GM21825 (cell line): Measurements from ENCODE around the gene DOK6.

Experiments
- ATAC-seq: cut with Tn5 transposase; IDR thresholded peaks from one replicate; pipeline ENCODE4 v1.9.1; 2021; ENCODE audit warnings: mild to moderate bottlenecking, moderate library complexity; ENCODE audit not compliant: unreplicated experiment

Gene DOK6

GRCh38 chr18:69432847-69433246, 32.2 kb downstream of the DOK6 start:
- no peak for ATAC-seq

- ATAC-seq, result no peak
Measured at GRCh38 chr18:69435000-69435399, 34.3 kb downstream of the DOK6 start.

- ATAC-seq, result no peak
Measured at GRCh38 chr18:69444221-69444620, 43.5 kb downstream of the DOK6 start.

DNA sequence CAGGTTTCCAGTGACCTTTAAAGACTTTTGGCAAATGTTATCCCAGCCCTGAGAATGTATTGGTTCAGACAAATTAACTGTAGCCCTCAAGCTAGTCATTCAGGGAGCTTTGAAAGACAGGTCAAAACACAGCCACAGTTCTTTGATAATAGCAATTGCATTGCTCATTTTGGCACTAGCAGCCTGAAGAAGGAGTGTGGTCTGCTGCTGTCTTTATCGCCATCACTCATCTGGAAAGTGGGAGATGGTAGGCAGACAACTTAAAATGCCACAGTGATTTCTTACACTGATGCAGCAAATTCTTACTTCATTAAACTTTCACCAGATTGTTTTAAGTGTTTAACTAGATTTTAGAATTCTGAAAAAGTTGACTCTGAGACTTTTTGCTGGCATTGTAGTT, 47.2 kb downstream of the DOK6 start:
- ATAC-seq, result no peak

- no peak for ATAC-seq
Measured at GRCh38 chr18:69455125-69455524, 54.4 kb downstream of the DOK6 start.

DNA sequence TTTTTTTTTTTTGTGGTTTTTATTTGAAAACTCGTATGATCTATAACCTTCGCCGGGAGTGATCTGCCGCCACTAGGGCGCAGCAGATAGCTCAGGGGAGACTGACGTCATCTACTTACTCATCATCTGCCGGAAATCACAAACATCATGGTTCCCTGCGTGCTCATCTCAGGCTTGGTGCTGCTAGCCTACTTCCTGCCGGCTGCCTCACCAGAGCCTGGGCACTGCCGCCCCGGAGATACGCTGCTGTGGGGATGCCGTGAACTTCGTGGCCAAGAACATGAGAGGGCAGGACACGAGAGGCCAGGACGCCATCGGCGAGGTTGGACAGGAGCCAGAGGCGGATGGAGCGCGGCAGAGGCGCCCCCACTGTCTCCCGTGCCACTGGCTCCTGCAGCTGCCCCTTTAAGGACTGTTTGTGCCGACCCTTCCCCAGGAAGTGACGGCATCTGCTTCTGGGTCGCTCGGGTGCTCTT, 68.8 kb downstream of the DOK6 start:
- ATAC-seq, result no peak

- no peak for ATAC-seq
Measured at GRCh38 chr18:69480460-69480859, 79.8 kb downstream of the DOK6 start.

DNA sequence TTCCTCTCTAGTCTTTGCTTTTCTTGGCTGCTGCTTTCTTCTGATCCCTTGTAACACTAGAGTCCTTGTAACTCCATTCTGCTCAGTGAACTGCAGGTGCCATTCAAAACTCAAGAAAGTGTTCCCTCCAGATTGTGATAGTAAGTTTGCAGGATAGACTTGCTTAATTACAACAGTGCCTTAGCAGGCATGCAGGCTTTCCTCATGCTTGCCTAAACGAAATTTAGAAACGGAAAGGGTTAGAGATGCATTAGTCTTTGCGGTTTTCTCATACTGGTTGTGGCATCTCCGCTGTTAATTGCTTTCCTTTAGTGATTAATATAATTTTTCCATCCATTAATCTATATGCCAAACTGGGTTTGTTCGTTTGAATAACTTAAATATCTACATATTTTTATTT, 82.9 kb downstream of the DOK6 start:
- no peak for ATAC-seq

GRCh38 chr18:69484699-69485396, 84.2 kb downstream of the DOK6 start:
- no peak for ATAC-seq

GRCh38 chr18:69487488-69488394, 87.1 kb downstream of the DOK6 start:
- ATAC-seq, result no peak

DNA sequence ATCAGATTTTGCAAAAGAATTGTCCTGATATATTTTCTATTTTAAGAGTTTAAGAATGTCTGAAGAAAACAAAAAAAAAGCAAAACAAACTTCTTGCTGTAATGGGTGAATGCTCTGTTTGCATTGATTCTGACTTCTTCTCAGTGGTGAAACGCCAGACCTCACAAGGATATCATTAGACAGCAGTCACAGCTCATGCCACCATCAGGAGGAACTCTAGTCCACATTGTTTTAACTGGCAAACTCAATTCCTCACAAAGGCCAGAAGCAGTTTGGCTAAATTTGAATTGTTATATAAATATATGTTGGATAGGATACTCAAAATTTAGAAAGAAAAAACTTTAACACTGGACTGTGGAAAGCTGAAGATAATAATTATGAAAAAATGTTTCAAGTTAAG, 89.4 kb downstream of the DOK6 start:
- ATAC-seq, result no peak

DNA sequence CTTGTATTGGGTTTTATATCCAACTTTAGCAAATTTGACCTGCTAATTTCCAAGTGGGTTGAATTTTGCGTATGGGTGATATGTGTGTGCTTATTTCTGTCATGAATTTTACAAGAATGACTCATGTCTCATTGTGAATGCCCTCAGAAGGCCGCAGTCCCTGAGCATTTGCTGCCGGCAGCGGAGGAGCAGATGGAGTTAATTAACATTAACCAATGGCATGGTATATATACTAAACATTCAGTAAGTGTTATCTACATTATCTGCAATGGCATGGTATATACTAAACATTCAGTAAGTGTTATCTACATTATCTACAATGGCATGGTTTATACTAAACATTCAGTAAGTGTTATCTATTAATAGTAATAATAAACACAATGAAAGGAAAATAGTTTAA, 90.1 kb downstream of the DOK6 start:
- no peak for ATAC-seq

DNA sequence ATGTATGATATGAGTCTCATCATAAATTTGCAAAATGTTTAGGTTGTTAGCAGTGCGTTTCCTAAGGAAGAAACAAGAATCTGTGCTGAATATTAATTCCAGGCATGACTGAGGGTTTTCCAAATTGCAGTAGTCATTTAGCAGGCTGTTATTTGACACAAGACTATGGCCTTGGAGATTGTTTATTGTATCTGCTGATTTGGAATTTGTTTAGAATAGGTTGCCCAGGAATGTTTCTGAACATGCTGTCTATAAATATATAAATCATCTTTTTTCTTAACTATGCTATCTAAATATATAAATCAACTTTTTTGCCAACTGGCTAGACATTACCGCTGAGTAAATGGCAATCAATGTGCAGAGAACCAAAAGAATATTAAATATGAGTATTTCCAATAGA, 90.9 kb downstream of the DOK6 start:
- no peak for ATAC-seq

DNA sequence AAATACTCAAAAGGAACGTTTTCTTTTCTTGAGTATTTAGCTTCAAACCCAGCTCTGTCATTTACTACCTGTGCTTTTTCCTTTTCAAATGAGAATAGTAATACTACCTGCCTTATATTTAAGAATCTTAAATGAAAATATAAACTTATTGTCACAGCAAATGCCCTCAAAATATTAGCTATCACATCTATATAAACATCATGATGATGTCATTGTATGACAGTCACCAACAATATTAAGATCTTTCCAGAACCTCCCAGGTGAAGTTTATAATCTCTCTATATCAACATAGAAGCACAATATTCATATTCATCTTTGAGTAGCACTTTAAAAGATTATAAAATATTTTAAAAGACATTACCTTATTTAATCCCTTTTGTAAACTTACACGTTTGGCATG, 92.2 kb downstream of the DOK6 start:
- ATAC-seq, result no peak

GRCh38 chr18:69494841-69495240, 94.2 kb downstream of the DOK6 start:
- no peak for ATAC-seq

DNA sequence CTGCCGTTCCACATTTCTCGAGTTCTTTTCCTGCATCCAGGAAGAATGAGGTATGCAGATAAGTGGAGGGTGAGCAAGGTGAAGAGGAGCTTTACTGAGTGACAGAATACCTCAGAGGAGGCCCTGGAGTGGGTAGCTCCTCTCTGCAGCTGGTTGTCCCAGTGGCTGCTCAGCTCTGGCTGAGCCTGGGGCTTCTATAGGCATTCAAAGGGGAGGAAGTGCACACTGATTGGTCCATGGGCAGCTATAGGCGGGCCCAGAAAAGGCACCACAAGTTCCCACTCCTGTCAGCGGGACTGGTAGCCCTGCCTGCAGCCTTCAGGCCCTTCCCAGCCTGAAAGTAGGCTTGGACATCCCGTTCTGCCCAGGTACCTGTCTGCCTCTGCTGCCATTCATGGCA, 94.7 kb downstream of the DOK6 start:
- ATAC-seq, result no peak

- ATAC-seq, result no peak
Measured at GRCh38 chr18:69495841-69496533, 95.3 kb downstream of the DOK6 start.

DNA sequence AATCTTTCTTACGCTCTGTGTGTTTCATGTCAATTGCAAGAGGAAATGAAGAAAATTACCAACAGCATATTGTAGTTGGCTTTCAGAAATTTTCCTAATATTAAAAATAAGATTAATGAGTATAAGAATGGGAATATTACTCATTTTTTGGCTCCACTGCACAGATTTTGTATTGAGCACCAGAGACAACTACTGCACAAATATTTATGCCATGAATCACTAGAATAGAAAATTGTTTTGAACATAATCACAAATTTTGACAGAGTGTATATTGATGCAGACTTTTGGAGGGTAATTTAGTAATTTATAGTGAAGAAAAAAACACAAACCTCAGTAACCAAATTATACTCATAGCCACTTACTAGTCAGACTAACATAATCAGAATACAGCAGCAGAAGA, 118.3 kb downstream of the DOK6 start:
- ATAC-seq, result no peak

DNA sequence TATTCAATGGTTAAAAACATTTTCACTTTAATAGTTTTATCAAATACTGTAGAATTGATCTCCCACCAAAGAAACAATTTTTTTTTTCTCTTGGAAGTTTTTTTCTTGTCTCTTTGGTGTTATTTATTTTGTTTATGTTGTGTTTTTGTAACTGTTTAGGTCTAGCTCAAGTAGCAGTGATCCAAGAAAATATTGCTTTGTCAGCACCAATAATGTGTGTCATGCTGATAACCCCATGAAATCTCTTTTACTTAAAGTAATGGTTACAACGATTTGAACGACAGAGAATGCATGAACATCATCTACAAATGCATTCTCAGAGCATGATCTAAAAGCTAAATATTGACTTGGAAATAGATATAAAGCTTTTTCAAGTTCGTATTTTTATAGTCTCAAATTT, 122.9 kb downstream of the DOK6 start:
- ATAC-seq, result no peak

GRCh38 chr18:69528435-69528834, 127.7 kb downstream of the DOK6 start:
- no peak for ATAC-seq

- ATAC-seq, result no peak
Measured at GRCh38 chr18:69529151-69529550, 128.5 kb downstream of the DOK6 start.

DNA sequence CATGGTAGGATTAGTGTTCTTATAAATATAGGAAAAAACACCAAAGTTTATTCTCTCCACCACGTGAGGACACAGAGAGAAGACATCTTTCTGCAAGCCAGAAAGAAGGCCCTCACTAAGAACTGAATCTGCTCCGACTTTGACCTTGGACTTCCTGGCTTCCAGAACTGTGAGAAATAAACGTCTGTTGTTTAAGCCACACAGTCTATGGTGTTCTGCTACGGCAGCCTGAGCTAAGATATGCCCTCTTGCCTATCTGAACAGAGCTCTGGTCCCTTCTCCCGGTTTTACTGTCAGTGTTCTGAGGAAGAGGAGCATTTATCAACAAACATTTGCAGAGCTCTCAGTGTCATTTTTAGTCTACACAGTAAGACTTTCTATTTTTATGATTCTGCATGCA, 131.3 kb downstream of the DOK6 start:
- no peak for ATAC-seq
